ENCODE results near the gene FLNB. TPM values are rescaled to one million over a fixed set of nuclear protein-coding genes. Genes with fewer than 3 reads are reported as not detected.

Gene FLNB
- total RNA-seq, 2 donors from 2014 or later = 28.0 to 94.4 TPM

DNA sequence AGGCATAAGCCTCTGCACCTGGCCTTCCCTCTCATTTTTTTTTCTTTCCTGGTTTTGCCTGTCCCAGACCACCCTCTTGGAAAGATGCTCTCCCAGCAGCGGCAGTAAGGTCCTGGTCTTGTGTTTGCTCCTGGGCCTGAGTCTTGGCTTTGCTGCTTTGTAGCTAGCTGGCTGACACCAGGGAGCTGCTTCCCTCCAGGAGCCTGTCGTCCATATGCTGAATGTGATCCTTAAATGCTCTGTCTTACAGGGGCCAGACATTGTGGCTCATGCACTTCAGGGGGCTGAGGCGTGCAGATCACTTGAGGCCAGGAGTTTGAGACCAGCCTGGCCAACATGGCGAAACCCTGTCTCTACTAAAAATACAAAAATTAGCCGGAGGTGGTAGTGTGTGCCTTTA lies 17.2 kb downstream of the FLNB start:
- intact Hi-C loops (cut with DNase I) = no loop called here
- ATAC-seq (no peak), DNase-seq (no peak)

DNA sequence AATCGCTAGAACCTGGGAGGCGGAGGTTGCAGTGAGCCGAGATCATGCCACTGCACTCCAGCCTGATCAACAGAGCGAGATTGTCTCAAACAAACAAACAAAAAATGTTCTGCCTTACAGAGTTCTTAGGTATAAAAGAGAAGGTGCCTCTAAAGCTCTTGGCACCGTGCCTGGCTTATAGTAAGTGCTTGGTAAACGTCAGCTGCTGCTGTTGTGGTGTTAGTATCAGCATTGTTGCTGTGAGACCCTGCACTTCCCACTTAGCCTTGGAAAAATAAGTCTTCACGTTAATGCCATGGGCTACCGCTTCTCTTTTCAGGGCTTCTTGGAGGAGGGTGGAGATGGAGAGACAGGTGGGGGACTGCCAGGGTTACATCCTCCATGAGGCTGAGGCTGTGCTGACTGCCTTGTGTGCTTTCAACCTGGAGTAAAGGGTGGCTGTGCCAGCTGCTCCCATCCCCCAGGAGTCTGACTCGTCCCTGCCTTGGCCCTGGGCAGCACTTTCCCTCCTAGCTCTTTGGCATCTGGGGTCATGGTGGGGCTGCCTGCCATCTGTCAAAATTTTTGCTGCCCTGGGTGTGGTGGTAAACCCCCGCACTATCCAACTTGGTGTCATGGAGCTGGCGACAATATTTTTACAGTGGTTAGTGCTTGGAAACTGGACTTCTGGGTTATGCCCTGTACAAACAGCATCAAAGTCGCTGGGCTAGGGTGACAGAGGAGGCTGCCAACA lies 17.8 kb downstream of the FLNB start:
- intact Hi-C loops (cut with DNase I) = no loop called here
- peak in 1 of 2 donors; percentile 67 for ATAC-seq
- no peak for DNase-seq

DNA sequence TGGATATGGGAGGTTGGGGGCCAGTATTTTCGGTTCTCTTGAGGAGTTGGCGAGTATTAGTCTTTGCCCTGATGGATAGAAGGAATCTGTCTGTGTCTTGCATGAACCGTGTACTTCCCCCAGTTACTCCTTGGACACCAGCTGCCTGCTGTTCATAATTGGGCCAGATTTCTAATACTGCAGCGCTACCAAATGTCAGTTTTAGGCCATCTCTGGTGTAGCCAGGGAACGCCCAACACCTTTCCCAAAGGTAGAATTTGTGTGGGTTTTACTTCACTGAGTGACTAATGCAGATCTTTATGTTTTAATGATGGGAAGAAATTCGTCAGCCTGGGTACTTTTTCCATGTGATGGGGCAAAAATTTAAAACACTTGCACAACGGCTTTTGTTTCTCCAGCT lies 18.4 kb downstream of the FLNB start:
- DNase-seq (no peak), ATAC-seq (no peak)
- intact Hi-C loops (cut with DNase I) = no loop called here

DNA sequence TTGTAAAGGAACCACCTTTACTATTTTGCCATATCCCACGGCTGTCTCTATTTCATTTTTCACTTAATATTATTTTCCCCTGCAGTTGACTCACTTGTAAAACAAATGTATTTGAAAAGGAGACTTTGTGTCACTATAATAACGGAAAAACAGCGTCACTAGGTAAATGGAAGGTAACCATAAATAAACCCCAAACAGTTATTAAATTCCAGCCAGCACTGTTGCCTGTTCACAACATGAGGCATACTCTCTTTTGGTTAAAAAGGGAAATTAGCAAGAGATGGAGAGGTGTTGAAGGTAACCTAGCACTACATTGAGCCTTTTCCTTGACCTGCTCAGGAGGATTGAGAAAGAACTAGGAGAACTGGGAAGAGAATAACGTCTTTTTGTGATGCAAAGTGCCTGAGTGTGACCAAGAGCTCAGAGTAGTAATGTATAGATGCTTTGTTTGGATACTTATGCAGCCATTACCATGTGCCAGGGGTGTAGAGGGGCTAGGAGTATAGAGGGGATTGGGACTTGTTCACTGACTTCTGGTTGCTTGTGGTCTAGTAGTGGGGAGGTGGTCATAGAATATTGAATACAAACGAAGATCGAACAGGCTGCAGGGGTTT lies 19.6 kb downstream of the FLNB start:
- ATAC-seq (no peak), DNase-seq (no peak)
- intact Hi-C loops (cut with DNase I) = no loop called here

DNA sequence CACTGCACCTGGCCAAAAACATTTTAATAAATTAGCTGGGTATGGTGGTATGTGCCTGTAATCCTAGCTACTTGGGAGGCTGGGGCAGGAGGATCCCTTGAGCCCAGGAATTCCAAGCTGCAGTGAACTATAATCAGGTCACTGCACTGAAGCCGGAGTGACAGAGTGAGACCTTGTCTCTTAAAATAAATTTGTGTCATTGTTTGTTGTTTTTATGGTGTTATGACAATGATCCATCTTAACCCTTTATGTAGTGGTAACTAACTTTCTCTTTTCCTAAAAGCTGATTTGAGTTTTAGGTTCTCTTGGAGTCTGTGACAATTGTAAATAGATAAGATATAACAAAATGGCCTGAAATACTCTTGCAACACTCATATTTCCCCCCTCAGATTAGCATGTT lies 20.7 kb downstream of the FLNB start:
- DNase-seq (no peak), ATAC-seq (no peak)
- intact Hi-C loops (cut with DNase I) = no loop called here

DNA sequence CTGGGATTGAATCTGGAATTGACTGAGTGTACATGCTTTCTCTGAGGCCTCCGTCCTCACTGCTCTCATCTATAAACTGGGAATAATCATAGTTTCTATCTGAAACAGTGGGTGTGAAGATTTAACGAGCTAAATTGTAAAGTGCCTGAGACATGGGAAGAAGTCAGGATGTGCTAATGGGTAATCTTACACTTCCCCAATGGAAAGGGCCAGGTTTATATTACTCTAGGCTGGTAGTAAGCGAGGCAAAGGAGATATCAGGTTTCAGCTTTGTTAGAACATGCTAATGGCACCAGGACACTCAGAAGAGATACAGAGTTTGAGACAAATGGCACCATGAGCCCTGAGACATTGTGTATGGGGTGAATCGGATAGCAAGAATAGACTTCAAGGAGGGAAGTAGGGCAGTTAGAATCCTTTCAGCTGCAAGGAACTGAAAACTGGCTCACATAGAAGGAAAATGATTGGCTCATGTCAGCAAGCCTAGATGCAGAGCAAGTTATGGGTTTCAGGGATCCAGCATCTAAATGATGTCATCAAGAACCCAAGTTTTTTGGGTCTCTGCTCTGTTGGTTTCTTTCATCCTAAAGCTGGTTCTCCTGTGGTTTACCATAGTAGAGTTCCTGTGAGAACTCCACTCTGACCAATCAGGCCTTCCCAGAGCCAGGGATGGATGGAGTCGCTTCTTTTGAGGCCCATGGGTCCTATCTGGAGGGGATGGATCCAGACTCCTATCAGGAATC lies 21.8 kb downstream of the FLNB start:
- no peak for DNase-seq
- ATAC-seq = no peak
- intact Hi-C loops (cut with DNase I) = no loop called here

DNA sequence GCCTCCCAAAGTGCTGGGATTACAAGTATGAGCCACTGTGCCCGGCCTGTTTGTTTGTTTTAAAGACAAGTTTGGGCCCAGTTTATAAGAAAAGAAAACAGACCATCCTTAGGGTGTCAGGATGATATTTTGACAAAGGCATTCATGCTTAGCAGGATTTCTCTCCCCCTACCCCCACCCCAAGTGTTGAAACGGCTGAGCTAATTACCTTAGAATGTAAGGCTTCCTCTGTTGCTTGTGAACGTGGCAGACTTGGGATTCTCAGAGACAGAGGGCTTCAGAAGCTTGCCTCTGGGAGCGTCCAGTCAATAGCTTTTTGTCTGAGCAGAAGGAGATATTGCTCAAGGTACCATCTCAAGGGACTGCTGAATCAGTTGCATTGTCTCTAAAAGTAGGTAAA lies 24.0 kb downstream of the FLNB start:
- DNase-seq (no peak), ATAC-seq (no peak)
- intact Hi-C loops (cut with DNase I) = no loop called here

DNA sequence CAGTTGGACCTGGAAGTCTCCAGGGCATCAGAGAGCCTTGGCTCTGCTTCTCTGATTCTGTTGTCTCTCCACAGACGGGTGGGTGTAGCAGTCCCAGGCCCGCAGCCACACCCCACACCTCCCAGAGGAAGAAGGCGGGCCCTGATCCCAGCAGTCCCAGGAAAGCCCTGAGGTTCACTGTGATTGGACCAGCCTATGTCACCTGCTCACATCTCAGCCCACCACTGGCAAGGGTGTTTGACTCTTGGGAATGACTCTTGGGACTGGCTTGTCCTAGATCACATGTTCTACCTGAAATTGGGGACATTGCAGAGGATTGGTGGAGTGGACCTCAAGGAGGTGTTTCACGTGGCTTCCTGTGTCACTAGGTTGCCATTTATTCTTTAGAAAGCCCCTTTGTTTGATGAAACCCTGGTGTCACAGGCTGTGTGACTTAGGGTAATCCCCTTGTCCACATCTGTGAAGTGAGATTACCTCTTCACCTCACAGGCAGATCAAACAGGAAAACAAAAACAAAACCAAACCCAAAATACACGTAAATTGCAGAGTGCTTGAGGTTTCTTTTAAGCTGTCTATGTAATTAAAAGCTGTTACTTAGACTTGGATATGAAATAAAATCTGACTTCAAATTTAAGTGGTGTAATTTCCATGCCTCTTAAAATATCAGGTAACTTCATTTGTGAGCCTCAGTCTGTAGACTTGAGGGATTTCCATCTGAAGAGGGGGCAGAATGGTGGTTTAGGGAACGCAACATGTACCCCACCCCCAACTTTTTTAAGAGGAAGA lies 26.7 kb downstream of the FLNB start:
- ATAC-seq = no peak
- no peak for DNase-seq
- intact Hi-C loops (cut with DNase I) = no loop called here

DNA sequence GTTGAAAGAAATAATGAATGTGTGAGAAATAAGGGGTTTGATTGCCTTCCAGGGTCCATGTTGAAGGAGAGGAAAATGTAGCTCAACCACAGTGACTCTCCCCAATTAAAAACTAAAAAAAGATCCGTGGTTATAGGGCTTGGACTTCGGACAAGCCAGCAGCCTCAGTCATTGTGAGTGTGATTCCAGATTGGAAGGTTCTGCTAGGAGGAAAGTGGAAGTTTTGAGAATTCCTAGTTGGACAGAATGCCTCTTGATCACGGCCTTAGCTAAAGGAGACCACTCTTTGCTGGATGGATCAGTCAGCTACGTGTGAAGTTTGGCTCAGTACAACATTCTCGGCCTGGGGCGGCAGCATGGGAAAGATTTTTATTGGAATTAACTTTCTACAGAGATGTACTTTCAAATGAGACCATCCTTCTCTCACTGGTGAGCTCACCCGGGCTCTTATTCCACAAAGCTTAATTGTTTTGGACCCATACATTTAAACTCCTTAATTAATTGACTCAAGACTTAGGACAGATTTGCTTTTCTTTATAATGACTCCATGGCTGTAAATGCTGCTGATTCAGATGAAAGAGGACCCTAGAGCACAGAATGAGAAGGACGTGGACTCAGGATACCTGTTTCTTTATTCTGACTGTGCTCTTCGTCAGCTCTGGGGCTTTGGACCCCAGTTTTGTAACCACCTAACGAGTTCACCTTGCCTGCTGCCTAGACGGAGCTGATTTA lies 27.5 kb downstream of the FLNB start:
- ATAC-seq = peak in 1 of 2 donors; percentile 31
- DNase-seq = no peak
- intact Hi-C loops (cut with DNase I) = no loop called here

DNA sequence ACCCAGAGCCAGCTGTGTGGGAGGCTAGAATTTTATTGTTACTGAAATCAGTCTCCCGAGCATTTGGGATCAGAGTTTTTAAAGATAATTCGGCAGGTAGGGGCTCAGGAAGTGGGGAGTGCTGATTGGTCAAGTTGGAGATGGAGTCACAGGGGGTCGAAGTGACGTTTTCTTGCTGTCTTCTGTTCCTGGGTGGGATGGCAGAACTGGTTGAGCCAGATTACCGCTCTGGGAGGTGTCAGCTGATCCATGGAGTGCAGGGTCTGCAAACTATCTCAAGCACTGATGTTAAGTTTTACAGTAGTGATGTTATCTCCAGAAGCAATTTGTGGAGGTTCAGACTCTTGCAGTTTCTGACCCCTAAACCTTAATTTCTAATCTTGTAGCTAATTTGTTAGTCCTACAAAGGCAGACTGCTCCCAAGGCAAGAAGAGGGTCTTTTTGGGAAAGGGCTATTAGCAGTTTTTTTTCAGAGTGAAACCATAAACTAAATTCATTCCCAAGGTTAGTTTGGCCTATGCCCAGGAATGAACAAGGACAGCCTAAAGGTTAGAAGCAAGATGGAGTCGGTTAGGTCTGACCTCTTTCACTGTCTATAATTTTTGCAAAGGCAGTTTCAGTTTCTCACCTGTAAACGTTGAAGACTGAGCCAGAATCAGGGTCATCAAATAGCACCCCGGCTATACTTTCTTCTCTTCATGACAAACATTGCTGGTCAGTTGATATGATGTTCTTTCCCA lies 28.2 kb downstream of the FLNB start:
- intact Hi-C loops (cut with DNase I) = no loop called here
- no peak for ATAC-seq
- no peak for DNase-seq

DNA sequence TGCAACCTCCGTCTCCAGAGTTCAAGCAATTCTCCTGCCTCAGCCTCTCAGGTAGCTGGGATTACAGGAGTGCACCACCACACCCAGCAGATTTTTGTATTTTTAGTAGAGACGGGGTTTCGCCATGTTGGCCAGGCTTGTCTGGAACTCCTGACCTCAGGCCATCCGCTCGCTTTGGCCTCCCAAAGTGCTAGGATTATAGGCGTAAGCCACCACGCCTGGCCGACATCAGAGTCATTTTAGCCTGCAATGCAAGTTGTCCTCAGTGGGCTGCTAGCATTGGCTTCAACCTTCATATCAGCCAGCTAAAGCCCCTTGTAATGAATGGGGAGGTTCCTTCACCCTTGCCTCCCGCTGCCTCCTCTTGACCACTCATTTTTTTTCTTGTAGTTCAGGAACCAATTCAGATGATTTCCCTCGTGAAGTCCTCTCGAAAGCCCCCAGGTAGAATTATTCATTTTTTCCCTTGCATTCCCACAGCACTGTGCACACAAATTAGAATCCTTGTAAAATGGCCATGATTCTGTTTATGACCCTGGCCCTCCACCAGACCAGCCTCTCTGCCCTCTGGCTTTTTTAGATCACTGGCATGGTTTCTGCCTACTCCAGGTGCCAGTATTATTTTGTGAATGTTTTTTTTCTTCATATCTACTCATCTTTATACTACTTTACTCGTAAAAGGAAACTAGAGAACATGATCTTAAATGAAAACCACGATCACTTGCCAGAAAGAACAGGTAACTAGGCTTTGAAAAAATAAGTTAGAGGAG lies 29.1 kb downstream of the FLNB start:
- intact Hi-C loops (cut with DNase I) = no loop called here
- ATAC-seq (no peak), DNase-seq (no peak)

DNA sequence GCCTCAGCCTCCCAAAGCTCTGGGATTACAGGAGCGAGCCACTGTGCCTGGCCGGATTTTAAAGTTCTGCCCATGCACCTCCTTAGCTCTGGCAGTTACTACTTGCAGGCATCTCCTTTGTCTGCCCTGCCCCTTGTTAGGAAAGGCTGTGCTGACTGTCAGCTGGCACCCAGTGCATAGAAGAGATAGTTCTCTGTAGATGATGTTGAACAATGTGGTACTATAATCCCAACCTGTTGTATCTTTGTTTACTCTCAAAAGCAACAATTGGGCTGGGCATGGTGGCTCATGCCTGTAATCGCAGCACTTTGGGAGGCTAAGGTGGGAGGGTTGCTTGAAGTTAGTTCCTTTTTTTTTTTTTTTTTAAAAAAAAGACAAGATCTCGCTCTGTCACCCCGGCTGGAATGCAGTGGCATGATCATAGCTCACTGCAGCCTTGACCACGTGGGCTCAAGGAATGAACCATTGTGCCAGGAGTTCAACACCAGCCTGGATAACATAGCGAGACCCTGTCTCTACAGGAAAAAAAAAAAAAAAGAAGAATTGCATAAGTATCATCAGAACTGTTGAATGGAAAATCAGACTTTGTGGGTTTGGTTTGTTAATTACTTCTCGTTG lies 30.6 kb downstream of the FLNB start:
- no peak for ATAC-seq
- DNase-seq = no peak
- intact Hi-C loops (cut with DNase I) = no loop called here

DNA sequence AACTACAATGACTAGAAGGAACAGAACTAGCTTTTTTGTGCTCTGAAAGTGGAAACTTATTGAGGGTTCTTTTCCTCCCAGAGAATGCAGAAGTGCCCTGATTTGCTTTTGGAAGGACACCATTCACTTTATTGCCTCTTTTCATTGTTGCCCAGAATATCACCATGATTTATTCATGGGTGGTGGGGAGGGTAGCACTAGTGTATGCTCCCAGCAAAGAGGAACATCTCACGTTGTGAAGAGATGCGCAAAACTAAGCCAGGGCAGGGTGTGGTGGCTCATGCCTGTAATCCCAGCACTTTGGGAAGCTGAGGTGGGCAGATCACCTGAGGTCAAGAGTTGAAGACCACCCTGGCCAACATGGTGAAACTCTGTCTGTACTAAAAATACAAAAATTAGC lies 31.4 kb downstream of the FLNB start:
- DNase-seq = no peak
- ATAC-seq = no peak
- intact Hi-C loops (cut with DNase I) = no loop called here

DNA sequence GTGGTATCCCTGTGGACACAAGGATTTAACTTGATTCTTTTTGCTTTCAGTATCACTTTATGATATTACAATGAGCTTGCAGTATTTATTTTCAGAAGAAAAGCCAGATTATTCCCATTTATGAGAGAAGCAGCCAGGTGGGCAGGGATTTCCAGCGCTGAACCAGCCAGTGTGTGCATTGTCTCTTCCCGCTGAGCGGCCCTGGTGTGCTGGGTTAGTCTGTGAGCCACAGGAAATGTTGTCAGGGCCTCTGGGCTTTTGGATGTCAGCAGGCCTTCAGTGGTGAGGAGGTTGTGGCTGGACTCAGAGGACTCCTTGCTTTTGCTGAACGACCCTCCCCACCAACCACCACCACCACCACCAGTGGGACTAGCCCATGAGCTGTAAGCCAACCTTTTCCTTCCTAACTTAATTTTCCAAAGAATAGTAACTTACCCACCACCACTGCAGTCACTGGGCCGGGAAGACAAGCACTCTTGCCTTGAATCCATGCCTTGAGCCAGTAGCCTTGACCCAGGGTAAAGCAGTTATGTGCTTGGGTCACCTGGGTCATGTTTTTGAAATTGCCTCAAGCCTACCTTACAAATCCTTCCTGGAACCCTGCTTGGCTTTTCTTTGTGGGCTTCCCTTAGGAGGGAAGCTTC lies 33.1 kb downstream of the FLNB start:
- intact Hi-C loops (cut with DNase I) = no loop called here
- ATAC-seq (no peak), DNase-seq (no peak)

DNA sequence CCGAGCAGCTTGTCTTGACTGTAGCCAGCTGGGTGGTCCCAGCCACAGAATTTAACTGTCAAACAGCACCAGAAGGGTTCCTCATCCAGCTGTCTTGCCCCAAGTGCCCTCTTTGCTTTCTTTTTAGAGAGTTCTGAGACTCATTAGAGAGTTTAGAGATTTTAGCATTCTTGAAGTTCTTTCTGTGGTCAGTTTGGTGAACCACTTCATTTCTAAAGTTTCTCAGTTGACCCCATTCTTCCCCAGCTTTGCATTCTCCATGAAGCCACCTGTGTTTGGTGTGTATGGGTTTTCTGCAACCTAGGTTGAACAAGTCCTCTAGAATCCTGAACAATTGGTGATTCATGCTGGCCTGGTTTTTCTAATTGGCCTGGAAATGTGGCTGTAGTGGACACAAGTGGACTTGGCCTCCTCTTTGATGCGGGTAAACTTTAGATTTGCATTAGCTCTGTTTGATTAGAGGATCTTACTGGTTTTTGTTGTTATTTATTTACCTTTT lies 33.7 kb downstream of the FLNB start:
- ATAC-seq = no peak

DNA sequence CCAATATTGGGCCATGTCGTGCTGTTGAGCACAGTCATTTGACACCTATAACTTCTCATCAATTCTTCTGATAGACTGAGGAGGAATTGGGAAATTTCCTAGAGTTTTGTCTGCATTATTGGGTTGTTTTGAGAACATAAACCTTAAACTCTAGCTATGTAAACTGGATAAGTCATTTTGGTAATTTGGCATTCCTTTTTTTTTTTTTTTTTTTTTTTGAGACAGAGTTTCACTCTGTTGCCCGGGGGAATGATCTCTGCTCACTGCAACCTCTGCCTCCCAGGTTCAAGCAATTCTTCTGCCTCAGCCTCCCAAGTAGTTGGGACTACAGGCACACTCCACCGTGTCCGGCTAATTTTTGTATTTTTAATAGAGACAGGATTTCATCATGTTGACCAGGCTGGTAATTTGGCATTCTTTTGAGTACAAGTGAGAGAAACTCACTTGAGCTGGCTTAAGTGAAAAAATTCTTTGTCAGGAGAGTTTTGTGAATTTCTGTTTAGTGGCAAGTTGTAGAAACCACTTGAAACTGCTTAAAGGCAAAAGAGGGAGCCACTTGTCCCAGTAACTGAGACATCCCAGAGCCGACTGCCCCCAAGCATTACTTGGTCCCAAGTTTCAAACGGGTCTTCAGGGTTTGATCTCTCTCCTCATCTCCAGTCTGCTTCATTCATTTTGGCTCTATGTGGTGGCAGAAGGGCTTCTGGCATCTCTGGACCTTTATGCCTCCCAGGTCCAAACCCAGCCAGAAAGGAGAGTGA lies 34.9 kb downstream of the FLNB start:
- no peak for ATAC-seq
- intact Hi-C loops (cut with DNase I) = no loop called here
- DNase-seq = no peak

More for the DNA sequence above, 33.7 kb downstream of the FLNB start:
- no peak for DNase-seq
- intact Hi-C loops (cut with DNase I) = no loop called here
